ENCODE measurements around the gene PTGES3L. TPM values are rescaled to one million over a fixed set of nuclear protein-coding genes. Genes with fewer than 3 reads are reported as not detected.

The PTGES3L gene
- total and polyA plus RNA-seq, 2 of the 13 experiments (the other 11 are each of a cell fraction or from before 2014, with no cell fraction given) = 1.2 to 2.9 TPM

DNA sequence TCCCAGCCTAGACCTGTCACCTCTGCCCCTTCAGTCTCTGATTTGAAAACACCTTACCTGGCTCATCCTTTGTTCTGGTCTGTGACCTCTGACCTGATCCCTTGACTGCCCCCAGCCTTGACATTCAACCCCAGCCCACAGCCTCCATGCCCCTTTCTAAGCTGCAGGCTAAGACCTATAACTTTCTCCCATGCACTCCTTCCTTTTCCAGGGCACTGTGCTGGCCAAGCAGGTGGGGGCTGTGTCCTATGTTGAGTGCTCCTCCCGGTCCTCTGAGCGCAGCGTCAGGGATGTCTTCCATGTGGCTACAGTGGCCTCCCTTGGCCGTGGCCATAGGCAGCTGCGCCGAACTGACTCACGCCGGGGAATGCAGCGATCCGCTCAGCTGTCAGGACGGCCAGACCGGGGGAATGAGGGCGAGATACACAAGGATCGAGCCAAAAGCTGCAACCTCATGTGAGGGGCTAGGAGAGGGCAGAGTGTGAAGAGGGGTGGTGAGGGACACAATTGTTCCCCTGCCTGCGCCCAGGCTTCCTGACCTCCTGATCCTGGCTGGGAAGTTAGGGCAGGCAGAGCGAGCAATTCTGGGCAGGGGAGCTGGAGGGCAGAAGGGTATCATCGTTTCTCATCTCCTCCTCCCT lies 48.5 kb upstream of the PTGES3L start (continued):
- TF ChIP-seq, protein P1, sequence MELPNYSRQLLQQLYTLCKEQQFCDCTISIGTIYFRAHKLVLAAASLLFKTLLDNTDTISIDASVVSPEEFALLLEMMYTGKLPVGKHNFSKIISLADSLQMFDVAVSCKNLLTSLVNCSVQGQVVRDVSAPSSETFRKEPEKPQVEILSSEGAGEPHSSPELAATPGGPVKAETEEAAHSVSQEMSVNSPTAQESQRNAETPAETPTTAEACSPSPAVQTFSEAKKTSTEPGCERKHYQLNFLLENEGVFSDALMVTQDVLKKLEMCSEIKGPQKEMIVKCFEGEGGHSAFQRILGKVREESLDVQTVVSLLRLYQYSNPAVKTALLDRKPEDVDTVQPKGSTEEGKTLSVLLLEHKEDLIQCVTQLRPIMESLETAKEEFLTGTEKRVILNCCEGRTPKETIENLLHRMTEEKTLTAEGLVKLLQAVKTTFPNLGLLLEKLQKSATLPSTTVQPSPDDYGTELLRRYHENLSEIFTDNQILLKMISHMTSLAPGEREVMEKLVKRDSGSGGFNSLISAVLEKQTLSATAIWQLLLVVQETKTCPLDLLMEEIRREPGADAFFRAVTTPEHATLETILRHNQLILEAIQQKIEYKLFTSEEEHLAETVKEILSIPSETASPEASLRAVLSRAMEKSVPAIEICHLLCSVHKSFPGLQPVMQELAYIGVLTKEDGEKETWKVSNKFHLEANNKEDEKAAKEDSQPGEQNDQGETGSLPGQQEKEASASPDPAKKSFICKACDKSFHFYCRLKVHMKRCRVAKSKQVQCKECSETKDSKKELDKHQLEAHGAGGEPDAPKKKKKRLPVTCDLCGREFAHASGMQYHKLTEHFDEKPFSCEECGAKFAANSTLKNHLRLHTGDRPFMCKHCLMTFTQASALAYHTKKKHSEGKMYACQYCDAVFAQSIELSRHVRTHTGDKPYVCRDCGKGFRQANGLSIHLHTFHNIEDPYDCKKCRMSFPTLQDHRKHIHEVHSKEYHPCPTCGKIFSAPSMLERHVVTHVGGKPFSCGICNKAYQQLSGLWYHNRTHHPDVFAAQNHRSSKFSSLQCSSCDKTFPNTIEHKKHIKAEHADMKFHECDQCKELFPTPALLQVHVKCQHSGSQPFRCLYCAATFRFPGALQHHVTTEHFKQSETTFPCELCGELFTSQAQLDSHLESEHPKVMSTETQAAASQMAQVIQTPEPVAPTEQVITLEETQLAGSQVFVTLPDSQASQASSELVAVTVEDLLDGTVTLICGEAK (IDR thresholded peaks at IDR 0.05) = no peak
- TF ChIP-seq, protein P1 (CRISPR knock-in tag; IDR thresholded peaks at IDR 0.05) = no peak
- TF ChIP-seq MIER2 (CRISPR knock-in tag; IDR thresholded peaks at IDR 0.05) (no peak), ZNF10 (CRISPR knock-in tag; IDR thresholded peaks at IDR 0.05; ENCODE audit: borderline replicate concordance, low read depth) (no peak), HOXA3 (CRISPR knock-in tag; IDR thresholded peaks at IDR 0.05) (peak; percentile 34; the same call in 1 of the 2 replicates), FOSL2 (CRISPR knock-in tag; IDR thresholded peaks at IDR 0.05) (peak; percentile 74), HIVEP1 (CRISPR knock-in tag; IDR thresholded peaks at IDR 0.05) (peak; percentile 58; the same call in 1 of the 2 replicates), KLF13 (CRISPR knock-in tag; IDR thresholded peaks at IDR 0.05) (no peak), ZNF850 (CRISPR knock-in tag; conservative IDR thresholded peaks at IDR 0.05) (no peak)
- TF ChIP-seq, protein P2, sequence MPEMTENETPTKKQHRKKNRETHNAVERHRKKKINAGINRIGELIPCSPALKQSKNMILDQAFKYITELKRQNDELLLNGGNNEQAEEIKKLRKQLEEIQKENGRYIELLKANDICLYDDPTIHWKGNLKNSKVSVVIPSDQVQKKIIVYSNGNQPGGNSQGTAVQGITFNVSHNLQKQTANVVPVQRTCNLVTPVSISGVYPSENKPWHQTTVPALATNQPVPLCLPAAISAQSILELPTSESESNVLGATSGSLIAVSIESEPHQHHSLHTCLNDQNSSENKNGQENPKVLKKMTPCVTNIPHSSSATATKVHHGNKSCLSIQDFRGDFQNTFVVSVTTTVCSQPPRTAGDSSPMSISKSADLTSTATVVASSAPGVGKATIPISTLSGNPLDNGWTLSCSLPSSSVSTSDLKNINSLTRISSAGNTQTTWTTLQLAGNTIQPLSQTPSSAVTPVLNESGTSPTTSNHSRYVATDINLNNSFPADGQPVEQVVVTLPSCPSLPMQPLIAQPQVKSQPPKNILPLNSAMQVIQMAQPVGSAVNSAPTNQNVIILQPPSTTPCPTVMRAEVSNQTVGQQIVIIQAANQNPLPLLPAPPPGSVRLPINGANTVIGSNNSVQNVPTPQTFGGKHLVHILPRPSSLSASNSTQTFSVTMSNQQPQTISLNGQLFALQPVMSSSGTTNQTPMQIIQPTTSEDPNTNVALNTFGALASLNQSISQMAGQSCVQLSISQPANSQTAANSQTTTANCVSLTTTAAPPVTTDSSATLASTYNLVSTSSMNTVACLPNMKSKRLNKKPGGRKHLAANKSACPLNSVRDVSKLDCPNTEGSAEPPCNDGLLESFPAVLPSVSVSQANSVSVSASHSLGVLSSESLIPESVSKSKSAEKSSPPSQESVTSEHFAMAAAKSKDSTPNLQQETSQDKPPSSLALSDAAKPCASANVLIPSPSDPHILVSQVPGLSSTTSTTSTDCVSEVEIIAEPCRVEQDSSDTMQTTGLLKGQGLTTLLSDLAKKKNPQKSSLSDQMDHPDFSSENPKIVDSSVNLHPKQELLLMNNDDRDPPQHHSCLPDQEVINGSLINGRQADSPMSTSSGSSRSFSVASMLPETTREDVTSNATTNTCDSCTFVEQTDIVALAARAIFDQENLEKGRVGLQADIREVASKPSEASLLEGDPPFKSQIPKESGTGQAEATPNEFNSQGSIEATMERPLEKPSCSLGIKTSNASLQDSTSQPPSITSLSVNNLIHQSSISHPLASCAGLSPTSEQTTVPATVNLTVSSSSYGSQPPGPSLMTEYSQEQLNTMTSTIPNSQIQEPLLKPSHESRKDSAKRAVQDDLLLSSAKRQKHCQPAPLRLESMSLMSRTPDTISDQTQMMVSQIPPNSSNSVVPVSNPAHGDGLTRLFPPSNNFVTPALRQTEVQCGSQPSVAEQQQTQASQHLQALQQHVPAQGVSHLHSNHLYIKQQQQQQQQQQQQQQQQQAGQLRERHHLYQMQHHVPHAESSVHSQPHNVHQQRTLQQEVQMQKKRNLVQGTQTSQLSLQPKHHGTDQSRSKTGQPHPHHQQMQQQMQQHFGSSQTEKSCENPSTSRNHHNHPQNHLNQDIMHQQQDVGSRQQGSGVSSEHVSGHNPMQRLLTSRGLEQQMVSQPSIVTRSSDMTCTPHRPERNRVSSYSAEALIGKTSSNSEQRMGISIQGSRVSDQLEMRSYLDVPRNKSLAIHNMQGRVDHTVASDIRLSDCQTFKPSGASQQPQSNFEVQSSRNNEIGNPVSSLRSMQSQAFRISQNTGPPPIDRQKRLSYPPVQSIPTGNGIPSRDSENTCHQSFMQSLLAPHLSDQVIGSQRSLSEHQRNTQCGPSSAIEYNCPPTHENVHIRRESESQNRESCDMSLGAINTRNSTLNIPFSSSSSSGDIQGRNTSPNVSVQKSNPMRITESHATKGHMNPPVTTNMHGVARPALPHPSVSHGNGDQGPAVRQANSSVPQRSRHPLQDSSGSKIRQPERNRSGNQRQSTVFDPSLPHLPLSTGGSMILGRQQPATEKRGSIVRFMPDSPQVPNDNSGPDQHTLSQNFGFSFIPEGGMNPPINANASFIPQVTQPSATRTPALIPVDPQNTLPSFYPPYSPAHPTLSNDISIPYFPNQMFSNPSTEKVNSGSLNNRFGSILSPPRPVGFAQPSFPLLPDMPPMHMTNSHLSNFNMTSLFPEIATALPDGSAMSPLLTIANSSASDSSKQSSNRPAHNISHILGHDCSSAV (CRISPR knock-in tag; IDR thresholded peaks at IDR 0.05; ENCODE audit: borderline replicate concordance) = no peak
- TF ChIP-seq, protein P3, sequence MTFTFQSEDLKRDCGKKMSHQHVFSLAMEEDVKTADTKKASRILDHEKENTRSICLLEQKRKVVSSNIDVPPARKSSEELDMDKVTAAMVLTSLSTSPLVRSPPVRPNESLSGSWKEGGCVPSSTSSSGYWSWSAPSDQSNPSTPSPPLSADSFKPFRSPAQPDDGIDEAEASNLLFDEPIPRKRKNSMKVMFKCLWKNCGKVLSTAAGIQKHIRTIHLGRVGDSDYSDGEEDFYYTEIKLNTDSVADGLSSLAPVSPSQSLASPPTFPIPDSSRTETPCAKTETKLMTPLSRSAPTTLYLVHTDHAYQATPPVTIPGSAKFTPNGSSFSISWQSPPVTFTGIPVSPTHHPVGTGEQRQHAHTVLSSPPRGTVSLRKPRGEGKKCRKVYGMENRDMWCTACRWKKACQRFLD (CRISPR knock-in tag; IDR thresholded peaks at IDR 0.05; ENCODE audit: borderline replicate concordance) = no peak

All from HepG2 (cell line).